ENCODE data around the gene MFAP3L.

MFAP3L gene

GRCh38 chr4:170017252-170017651 lies 8.9 kb downstream of the MFAP3L start:
- no peak for TF ChIP-seq CTCF (conservative IDR thresholded peaks at IDR 0.05)
- no peak overlapping the region for H3K27ac ChIP-seq

GRCh38 chr4:170015285-170015684 lies 10.9 kb downstream of the MFAP3L start:
- no peak for TF ChIP-seq CTCF (conservative IDR thresholded peaks at IDR 0.05)
- H3K27ac ChIP-seq: no peak overlapping the region

GRCh38 chr4:170014359-170015011 lies 11.7 kb downstream of the MFAP3L start:
- TF ChIP-seq CTCF (conservative IDR thresholded peaks at IDR 0.05): no peak
- H3K27ac ChIP-seq: no peak overlapping the region

- no peak for TF ChIP-seq CTCF (conservative IDR thresholded peaks at IDR 0.05)
Measured at GRCh38 chr4:170012629-170012958, 13.6 kb downstream of the MFAP3L start.

GRCh38 chr4:170011921-170012628 lies 14.1 kb downstream of the MFAP3L start:
- no peak for TF ChIP-seq CTCF (conservative IDR thresholded peaks at IDR 0.05)
- no peak overlapping the region for H3K27ac ChIP-seq

More at GRCh38 chr4:170012629-170012958, 13.6 kb downstream of the MFAP3L start:
- H3K27ac ChIP-seq: no peak overlapping the region

- no peak overlapping the region for H3K27ac ChIP-seq
- no peak for TF ChIP-seq CTCF (conservative IDR thresholded peaks at IDR 0.05)
Measured at GRCh38 chr4:170009291-170009690, 16.9 kb downstream of the MFAP3L start.

GRCh38 chr4:170008801-170009200 lies 17.4 kb downstream of the MFAP3L start:
- TF ChIP-seq CTCF (conservative IDR thresholded peaks at IDR 0.05): no peak
- H3K27ac ChIP-seq: no peak overlapping the region
